OCI-LY7 (cell line): ENCODE measurements around the gene CXCL8. TPM values are rescaled to one million over a fixed set of nuclear protein-coding genes. Genes with fewer than 3 reads are reported as not detected.

Experiments
- BruUV-seq: library from RNA; stranded (reverse); fragments of 400-500 nt; replicated peaks from 2 replicates; lab custom pipeline; 2021; lab: Mats Ljungman, UMichigan
- CTCF ChIA-PET: fragments of 300-600 bp; sonication (Branson Sonifier 250); formaldehyde crosslinking; loops from one replicate; lab custom pipeline; 2022; ENCODE audit warnings: antibody characterized with exemption; ENCODE audit not compliant: unreplicated experiment; lab: Charles Lee
- POLR2A ChIA-PET: fragments of 300-600 bp; sonication (Branson Sonifier 250); formaldehyde crosslinking; loops from one replicate; lab custom pipeline; 2022; ENCODE audit warnings: antibody characterized with exemption; lab: Charles Lee
- DNase-seq: peaks from one replicate; pipeline ENCODE4 v3.0.0-alpha.2; 2015; ENCODE audit warnings: low spot score
- H2AFZ ChIP-seq: fragments of 200-600 bp; sonication (generic), shearing (Covaris generic); 2 replicates; pipeline ENCODE4 v1.6.1; 2014; ENCODE audit warnings: mild to moderate bottlenecking, antibody characterized with exemption, low read length, moderate library complexity
- H3K27ac ChIP-seq: fragments of 200-600 bp; sonication (generic); 2 replicates; pipeline ENCODE4 v1.5.1; 2014; ENCODE audit warnings: mixed run types, low read depth, mild to moderate bottlenecking, moderate library complexity, low read length, inconsistent platforms; ENCODE audit not compliant: poor library complexity, severe bottlenecking
- H3K36me3 ChIP-seq: fragments of 200-600 bp; sonication (generic); 2 replicates; pipeline ENCODE4 v1.6.1; 2014; ENCODE audit warnings: mild to moderate bottlenecking, antibody characterized with exemption, low read length, moderate library complexity, mixed read lengths; ENCODE audit not compliant: insufficient read depth
- H3K4me1 ChIP-seq: fragments of 200-600 bp; sonication (generic); 2 replicates; pipeline ENCODE4 v1.5.1; 2014; ENCODE audit warnings: mild to moderate bottlenecking, low read length; ENCODE audit not compliant: insufficient read depth, poor library complexity, severe bottlenecking
- H3K4me2 ChIP-seq: fragments of 200-600 bp; sonication (generic); 2 replicates; pipeline ENCODE4 v1.6.1; 2014; ENCODE audit warnings: mild to moderate bottlenecking, low read length
- H3K4me3 ChIP-seq: fragments of 200-600 bp; sonication (generic); 2 replicates; pipeline ENCODE4 v1.5.1; 2014; ENCODE audit warnings: mild to moderate bottlenecking, low read depth, low read length; ENCODE audit not compliant: poor library complexity, severe bottlenecking
- H3K79me2 ChIP-seq: fragments of 200-600 bp; sonication (generic); 2 replicates; pipeline ENCODE4 v1.6.1; 2016; ENCODE audit warnings: low read depth, mild to moderate bottlenecking, low read length, moderate library complexity, mixed read lengths; ENCODE audit not compliant: insufficient read depth
- H3K9me2 ChIP-seq: fragments of 200-600 bp; sonication (generic); 2 replicates; pipeline ENCODE4 v1.6.1; 2016; ENCODE audit warnings: mild to moderate bottlenecking, low read length, mixed read lengths; ENCODE audit not compliant: insufficient read depth
- H3K9me3 ChIP-seq: fragments of 200-600 bp; sonication (generic); 2 replicates; pipeline ENCODE4 v1.6.1; 2014; ENCODE audit warnings: mild to moderate bottlenecking, mixed run types, low read length, mixed read lengths
- H4K20me1 ChIP-seq: fragments of 200-600 bp; sonication (generic); 2 replicates; pipeline ENCODE4 v1.6.1; 2014; ENCODE audit warnings: mild to moderate bottlenecking, antibody characterized with exemption, low read length, moderate library complexity, mixed read lengths; ENCODE audit not compliant: insufficient read depth
- EZH2phosphoT487 ChIP-seq: fragments of 200-600 bp; sonication (generic); IDR thresholded peaks from 2 replicates; pipeline ENCODE4 v1.6.1; 2018; ENCODE audit warnings: low read depth, borderline replicate concordance, mild to moderate bottlenecking, mixed run types, antibody characterized with exemption, low read length, moderate library complexity, mixed read lengths
- intact Hi-C: fragments of 100-400 bp; cut with micrococcal nuclease; formaldehyde crosslinking; loops from one replicate; pipeline ENCODE4 v1.10.0; 2022; ENCODE audit not compliant: unreplicated experiment
- total RNA-seq, 2 experiments: library from RNA; depleted of rRNA in 1 of 2; stranded (reverse); fragments of >200 nt in 1 of 2; shearing (Covaris generic) in 1 of 2; gene quantifications; 2 replicates each; pipeline ENCODE4 v1.2.3, GENCODE V29; 2014 to 2022
- TF ChIP-seq, protein P1 (sequence below): fragments of 200-600 bp; sonication (generic); conservative IDR thresholded peaks from 2 replicates; pipeline ENCODE4 v1.5.1; 2014; ENCODE audit warnings: mild to moderate bottlenecking, antibody characterized with exemption, low read length, moderate library complexity, mixed read lengths

Gene CXCL8
- total RNA-seq, 2 experiments from 2014 or later: not detected

- H3K79me2 ChIP-seq: no peaks in the 10 kb centered on the region
- no peaks in the 10 kb centered on the region for H3K9me2 ChIP-seq
- no TSS peak for BruUV-seq
- H3K36me3 ChIP-seq: no peaks in the 10 kb centered on the region
- H2AFZ ChIP-seq: no peak overlapping the region
- H3K4me2 ChIP-seq: no peak overlapping the region
- no peaks in the 10 kb centered on the region for H3K9me3 ChIP-seq
- H3K4me3 ChIP-seq: no peak overlapping the region
- no peak overlapping the region for H3K27ac ChIP-seq
- POLR2A ChIA-PET: no interaction called here
- H4K20me1 ChIP-seq: no peaks in the 10 kb centered on the region
- TF ChIP-seq, protein P1, sequence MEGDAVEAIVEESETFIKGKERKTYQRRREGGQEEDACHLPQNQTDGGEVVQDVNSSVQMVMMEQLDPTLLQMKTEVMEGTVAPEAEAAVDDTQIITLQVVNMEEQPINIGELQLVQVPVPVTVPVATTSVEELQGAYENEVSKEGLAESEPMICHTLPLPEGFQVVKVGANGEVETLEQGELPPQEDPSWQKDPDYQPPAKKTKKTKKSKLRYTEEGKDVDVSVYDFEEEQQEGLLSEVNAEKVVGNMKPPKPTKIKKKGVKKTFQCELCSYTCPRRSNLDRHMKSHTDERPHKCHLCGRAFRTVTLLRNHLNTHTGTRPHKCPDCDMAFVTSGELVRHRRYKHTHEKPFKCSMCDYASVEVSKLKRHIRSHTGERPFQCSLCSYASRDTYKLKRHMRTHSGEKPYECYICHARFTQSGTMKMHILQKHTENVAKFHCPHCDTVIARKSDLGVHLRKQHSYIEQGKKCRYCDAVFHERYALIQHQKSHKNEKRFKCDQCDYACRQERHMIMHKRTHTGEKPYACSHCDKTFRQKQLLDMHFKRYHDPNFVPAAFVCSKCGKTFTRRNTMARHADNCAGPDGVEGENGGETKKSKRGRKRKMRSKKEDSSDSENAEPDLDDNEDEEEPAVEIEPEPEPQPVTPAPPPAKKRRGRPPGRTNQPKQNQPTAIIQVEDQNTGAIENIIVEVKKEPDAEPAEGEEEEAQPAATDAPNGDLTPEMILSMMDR: no peak
- DNase-seq: no peak
- no peaks in the 10 kb centered on the region for H3K4me1 ChIP-seq
- CTCF ChIA-PET: no interaction called here
- intact Hi-C loops: no loop called here
These were observed 37.0 kb upstream of the CXCL8 start for GRCh38 chr4:73703320-73703719.

GRCh38 chr4:73704314-73705055 lies 35.9 kb upstream of the CXCL8 start:
- H3K4me1 ChIP-seq: no peaks in the 10 kb centered on the region
- H4K20me1 ChIP-seq: no peaks in the 10 kb centered on the region
- no peaks in the 10 kb centered on the region for H3K9me2 ChIP-seq
- H3K27ac ChIP-seq: no peak overlapping the region
- no peak for DNase-seq
- no peaks in the 10 kb centered on the region for H3K36me3 ChIP-seq
- H2AFZ ChIP-seq: no peak overlapping the region
- no TSS peak for BruUV-seq
- no peak overlapping the region for H3K4me3 ChIP-seq
- ChIA-PET CTCF (no interaction called here), POLR2A (no interaction called here)
- no peak overlapping the region for H3K4me2 ChIP-seq
- no peaks in the 10 kb centered on the region for H3K79me2 ChIP-seq
- no peaks in the 10 kb centered on the region for H3K9me3 ChIP-seq
- TF ChIP-seq, protein P1: no peak
- TF ChIP-seq EZH2phosphoT487: no peak
- intact Hi-C loops: no loop called here

DNA sequence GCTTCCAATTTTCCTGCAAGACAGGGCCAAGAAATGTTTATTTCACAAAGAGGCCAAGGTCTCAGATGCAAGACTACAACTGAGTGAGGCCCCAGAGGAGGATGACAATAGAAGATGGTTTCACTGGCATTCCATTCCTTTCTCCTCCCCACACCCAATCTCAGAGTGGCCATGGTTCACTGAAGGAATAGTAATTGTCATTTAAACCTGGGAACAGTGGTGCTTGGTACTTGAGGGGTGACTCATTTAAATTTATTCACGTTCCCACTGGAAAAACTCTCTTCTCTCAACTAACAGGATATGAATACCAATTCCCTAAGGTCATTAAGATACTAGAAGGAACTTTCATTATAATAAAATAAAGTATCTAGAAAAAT lies 35.3 kb upstream of the CXCL8 start:
- H3K79me2 ChIP-seq: no peaks in the 10 kb centered on the region
- H2AFZ ChIP-seq: no peak overlapping the region
- no peak overlapping the region for H3K27ac ChIP-seq
- H3K9me3 ChIP-seq: no peaks in the 10 kb centered on the region
- POLR2A ChIA-PET: no interaction called here
- H3K36me3 ChIP-seq: no peaks in the 10 kb centered on the region
- H3K9me2 ChIP-seq: no peaks in the 10 kb centered on the region
- intact Hi-C loops: no loop called here
- no peak overlapping the region for H3K4me2 ChIP-seq
- no peaks in the 10 kb centered on the region for H3K4me1 ChIP-seq
- CTCF ChIA-PET: no interaction called here
- TF ChIP-seq, protein P1: no peak
- TF ChIP-seq EZH2phosphoT487: no peak
- H3K4me3 ChIP-seq: no peak overlapping the region
- H4K20me1 ChIP-seq: no peaks in the 10 kb centered on the region
- no peak for DNase-seq
- BruUV-seq: no TSS peak
